Fibroblast of skin of right quadriceps (primary cell): ENCODE data around the gene CCDC92B.
"Not testable (repeated sequence)": the region's sequence is repeated elsewhere in the genome, so short reads cannot be mapped to it uniquely, and the experiment has no call there.

Source experiments
- DNase-seq: peaks from one replicate; pipeline ENCODE4 v3.0.0-alpha.2; 2013

The CCDC92B gene

DNA sequence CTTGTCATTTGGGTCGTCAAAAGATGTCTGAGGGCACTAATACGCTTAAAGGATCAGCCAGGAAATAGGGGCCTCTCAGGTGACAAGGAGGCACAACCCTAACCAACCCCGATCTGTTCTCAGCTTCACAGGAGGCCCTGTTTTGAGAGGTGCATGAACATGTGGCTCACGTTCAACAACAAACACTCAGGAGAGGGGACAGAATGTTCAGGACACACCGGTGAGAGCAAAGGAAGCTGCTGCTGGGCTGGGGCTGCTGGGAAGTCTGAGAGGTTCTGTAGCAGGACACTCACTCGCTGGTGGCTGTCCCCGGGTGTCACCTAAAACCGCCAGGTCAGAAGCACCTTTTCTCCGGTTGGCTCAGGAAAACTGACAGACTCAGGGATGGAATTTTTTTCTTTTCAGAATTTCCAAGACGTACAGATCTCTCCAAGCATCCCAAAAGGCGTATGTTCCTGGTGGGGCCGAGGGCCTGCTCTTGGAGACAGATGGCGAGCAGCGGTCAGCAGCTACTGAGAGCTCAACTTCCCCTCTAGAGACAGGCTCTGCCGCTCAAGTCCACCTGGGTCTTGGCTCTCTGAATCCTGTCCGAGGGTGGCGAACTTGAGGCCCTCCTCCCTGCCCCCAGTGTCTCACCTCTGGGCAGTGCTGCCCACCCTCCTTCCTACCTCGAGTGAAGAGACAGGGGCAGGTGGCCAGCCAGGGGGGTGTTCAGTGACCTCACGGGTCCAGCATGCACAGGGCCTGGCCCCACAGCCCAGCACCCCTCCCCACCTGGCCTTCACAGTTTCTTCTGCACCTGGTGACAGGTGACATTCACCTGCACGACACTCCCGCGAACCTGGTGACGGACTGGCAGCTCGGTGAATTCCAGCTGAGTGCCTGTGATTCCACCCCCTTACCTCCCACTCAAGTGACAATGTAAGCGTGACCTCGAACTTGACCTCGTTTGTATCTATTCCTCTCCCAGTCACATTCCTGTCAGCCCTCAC lies 60.8 kb downstream of the CCDC92B start:
- no peak for DNase-seq

DNA sequence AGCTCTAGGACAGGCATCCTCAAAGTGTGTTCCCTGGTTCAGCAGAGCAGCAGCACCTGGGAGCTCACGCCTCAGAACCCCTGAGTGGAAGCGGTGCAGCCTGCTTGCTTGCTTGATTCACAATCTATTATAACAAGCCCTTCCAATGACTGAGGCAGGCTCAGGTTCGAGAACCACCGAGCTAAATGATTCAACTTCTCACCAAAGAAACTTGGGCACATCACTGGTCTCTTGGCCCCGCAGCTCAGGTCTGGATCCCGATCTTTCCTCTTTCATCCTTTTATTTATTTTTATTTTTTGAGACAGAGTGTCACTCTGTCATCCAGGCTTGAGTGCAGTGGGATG lies 62.4 kb downstream of the CCDC92B start:
- no peak for DNase-seq

DNA sequence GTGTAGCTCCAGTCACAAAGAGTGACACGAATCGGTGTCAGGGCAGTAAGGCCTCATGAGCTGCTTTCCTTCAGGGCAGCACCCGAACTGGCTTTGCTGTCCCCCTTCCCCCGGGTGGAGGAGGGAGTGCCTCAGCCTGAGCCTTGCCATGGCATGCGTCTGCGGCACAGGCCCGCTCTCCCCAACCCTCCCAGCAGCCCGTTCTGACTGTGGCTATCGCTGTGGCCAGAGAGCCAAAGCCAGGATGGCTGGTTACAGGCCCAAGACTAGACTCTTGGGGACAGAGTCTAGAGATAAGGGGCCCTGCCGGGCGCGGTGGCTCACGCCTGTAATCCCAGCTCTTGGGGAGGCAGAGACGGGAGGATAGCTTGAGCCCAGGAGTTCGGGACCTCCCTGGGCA lies 63.8 kb downstream of the CCDC92B start:
- DNase-seq: no peak

DNA sequence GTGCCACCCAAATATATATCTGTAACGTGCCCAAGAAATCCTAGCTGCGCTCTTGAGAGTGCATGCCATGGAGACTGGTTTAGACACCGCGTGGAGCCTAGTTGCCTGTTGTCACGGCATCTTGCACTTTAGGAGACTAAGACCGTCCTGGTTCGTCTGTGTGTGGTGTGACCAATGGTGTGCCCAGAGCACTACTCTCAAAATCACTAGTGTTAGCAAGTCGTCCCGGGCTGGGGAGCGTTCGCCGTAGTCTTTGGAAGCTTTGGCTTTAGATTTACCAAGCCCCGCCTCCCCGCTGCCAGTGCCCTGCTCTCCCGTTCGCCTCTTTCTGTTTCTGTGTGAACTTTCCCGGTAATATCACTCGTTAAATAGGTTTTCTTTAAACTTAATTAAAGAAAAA lies 64.9 kb downstream of the CCDC92B start:
- DNase-seq: no peak

DNA sequence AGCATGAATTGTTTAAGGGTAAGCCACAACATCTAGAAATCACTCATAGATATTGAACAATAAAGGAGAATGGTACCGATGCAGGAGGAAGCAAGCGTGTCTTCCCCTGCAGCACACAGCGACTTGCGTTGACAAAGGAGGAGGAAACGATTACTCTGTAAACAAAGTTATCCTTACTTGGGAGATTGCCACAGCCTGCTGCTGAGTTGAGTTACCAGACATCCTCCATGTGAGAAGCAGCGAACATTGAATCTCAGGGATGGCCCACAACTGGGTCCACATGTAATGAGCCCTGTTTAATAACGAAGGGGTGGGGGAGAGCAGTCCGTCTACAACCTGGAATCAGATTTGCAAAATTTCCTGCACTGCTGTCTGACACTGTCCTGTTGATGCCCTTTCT lies 65.5 kb downstream of the CCDC92B start:
- DNase-seq: no peak

DNA sequence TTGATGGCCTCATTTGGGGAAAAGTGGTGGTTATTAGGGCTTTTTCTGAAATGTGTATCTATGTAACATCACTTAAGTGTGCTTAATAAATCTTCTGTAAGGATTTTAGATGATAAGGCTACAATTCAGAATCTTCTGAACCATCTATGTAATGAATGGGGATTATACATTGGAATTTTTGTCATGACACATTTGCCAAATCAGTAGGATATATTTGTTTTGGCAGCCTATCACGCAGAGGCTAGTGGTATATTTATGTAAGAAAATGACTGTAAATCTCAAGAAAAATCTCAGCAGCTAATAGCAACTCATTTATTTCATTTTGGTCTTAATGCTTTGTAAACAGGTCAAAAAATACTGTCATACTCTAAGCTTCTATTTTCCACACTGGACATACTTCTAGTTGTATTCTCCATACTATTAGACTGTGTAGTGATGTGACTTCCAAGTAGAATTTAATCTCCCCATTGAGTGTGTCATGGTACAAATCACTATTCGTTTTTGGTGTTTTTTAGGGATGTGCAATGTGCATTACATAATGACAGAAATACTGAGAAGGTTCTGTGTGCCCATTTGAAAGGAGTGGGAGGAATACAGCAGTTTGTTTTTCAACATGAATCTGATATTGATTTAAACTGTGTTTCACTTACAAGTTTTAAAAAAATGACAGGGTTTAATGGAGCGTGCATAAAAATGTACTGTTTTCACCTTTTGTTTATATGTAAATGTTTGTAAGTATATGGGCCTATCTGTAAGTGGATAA lies 67.1 kb downstream of the CCDC92B start:
- DNase-seq: no peak

DNA sequence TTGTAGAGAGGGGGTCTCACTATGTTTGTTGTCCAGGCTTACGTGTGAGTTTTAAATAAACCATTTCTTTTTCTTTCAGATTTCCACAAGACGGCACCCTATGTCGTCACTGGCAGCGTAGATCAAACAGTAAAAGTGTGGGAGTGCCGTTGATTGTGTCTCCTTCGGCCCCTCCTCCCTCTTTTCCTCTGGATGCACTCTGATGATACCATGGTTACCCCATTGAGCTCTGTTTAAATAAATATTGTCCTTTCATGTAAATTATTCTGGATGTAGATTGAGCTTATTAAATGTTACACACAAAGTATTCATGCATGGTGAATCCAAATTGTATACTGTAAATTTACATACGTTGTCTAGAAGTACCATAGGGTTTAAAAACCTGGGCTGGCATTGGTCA lies 67.8 kb downstream of the CCDC92B start:
- DNase-seq: no peak

DNA sequence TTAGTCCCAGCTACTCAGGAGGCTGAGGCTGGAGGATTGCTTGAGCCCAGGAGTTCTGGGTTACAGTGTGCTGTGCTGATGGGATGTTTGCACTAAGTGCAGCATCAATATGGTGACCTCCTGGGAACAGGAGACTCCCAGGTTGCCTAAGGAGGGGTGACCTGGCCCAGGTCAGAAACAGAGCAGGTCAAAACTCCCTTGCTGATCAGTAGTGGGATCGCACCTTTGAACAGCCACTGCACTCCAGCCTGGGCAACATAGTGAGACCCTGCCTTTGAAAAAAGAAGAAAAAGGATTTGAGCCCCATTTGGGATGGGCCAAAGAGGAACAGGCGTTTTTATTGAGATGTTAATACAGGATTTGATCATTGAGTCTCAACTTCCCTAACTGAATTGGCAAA lies 68.5 kb downstream of the CCDC92B start:
- DNase-seq: no peak

DNA sequence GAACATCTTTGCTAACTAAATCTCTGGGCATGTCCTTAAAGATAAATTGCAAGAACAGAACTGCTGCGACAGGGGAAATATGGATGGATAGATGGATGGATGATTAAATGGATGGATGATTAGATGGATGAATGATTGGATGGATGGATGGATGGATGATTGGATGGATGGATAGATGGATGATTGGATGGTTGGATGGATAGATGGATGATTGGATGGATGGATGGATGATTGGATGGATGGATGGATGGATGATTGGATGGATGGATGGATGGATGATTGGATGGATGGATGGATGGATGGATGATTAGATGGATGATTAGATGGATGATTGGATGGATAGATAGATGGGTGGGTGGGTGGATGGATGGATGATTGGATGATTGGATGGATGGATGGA lies 70.2 kb downstream of the CCDC92B start:
- DNase-seq: not testable (repeated sequence)
